ENCODE data around the gene ACAP2.

Gene ACAP2

DNA sequence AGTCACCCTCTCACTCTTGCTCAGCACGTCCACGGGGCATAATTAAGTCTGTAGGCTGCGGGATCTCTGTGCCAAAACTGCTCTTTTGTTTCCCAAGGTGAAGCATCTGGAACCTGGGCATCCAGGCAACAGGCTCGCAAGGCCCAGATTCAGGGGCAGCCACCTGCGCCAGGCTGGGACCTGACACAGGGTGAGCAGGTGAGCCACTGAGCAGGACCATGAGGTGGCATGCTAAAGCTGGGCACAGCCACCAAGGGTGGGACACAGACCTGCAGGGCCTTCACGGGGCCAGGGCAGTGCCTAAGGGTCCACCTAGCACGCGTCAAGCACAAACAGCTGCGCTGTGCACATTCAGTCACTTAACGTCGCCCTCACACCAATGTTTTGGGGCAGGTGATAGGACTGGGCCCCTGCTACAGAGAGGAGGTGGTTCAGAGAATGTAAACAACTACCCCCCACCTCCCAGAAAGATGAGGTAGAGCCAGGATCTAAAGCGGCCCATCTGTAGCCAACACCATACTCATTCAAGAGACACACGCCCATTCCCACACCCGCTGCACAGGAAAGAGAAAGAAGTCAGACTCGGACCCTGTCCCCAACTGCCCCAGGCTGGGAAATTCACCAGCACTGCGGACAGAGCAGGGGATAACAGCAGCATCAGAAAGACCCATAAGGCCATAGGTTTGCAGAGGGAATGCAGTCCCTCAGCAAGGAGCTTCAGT lies 188.2 kb downstream of the ACAP2 start:
- Histone ChIP-seq H3K27ac (ENCODE audit: low read length) (no peak overlapping the region), H3K27me3 (ENCODE audit: control insufficient read depth in 1 of 2, insufficient read depth in 2 of 2, low read length in 2 of 2) (no peaks in the 10 kb centered on the region), H3K36me3 (ENCODE audit: control insufficient read depth in 2 of 2, insufficient read depth in 2 of 2, low read length in 2 of 2) (no peaks in the 10 kb centered on the region), H3K9me3 (ENCODE audit: control insufficient read depth in 2 of 2, low read length in 2 of 2) (no peaks in the 10 kb centered on the region), H3K4me3 (ENCODE audit: low read length in 2 of 2) (no peak overlapping the region), H3K4me1 (ENCODE audit: control insufficient read depth, insufficient read depth, low read length) (peaks cover 44% of the 10 kb centered on the region), H3K9ac (ENCODE audit: low read length in 2 of 2) (no peak overlapping the region)

DNA sequence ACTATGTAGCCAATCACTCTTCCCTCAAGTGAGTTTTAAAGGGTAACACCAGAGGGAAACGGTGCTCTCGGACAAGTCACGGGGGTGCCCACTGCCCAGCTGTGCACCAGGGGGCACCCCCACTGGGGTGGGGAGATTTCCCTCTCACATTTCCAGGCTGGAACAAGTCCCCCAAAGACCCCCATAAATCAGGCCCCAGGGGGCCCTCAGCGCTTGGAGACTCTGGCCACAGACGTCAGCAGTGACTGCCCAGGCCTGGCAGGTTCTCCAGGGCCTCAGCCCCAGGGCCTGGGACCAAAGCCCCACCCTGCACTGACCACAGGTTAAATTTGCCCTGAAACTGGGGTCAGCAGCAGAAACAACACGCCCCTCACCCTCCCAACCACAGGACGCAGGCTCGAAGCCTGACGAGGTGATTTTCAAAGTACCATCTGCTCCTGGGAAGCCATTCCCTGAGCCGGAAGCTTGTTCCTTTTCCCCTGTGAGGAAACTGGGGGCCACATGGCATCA lies 188.8 kb downstream of the ACAP2 start:
- no peak overlapping the region for H3K27ac ChIP-seq (ENCODE audit: low read length)
- H3K9ac ChIP-seq (ENCODE audit: low read length in 2 of 2), result no peak overlapping the region
- no peaks in the 10 kb centered on the region for H3K9me3 ChIP-seq (ENCODE audit: control insufficient read depth in 2 of 2, low read length in 2 of 2)
- no peaks in the 10 kb centered on the region for H3K36me3 ChIP-seq (ENCODE audit: control insufficient read depth in 2 of 2, insufficient read depth in 2 of 2, low read length in 2 of 2)
- peaks cover 39% of the 10 kb centered on the region for H3K4me1 ChIP-seq (ENCODE audit: control insufficient read depth, insufficient read depth, low read length)
- no peak overlapping the region for H3K4me3 ChIP-seq (ENCODE audit: low read length in 2 of 2)
- no peaks in the 10 kb centered on the region for H3K27me3 ChIP-seq (ENCODE audit: control insufficient read depth in 1 of 2, insufficient read depth in 2 of 2, low read length in 2 of 2)

DNA sequence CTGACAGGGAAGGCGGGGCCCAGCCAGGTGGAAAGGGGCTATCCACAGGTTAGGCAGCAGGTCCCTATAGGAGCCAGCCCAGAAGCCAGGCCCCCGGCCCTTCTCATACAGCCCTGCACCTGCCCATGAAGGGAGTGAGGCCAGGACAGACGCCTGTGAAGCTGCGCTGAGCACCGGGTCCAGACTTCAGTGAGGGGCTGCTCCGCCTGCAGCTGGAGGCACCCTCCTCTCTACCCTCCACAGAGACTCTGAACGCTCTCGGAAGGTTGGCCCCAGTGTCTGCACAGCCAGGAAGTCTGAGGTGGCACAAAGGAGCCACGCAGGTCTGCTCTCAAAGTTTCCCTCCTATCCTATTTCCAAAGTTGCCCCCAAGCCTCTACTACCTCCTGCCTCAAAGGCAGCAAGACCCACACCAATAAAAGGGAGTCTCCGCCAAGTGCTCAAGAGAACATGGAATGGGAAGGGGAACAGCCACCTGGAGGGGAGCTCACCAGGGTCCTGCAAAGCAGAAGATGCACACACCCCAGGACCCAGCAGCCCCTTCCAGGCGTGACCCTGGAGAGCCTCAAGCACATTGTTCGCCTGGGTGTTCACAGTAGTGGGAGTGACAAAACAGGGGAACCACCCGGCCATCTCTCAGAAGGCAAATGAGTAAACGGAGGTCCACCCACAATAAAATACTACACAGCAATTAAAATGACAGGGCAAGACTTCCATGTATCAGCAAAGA lies 191.3 kb downstream of the ACAP2 start:
- Histone ChIP-seq H3K36me3 (ENCODE audit: control insufficient read depth in 2 of 2, insufficient read depth in 2 of 2, low read length in 2 of 2) (peaks cover 0 to under 1% of the 10 kb centered on the region in 2 donors), H3K27ac (ENCODE audit: low read length) (no peak overlapping the region), H3K9ac (ENCODE audit: low read length in 2 of 2) (no peak overlapping the region), H3K4me3 (ENCODE audit: low read length in 2 of 2) (no peak overlapping the region), H3K9me3 (ENCODE audit: control insufficient read depth in 2 of 2, low read length in 2 of 2) (no peaks in the 10 kb centered on the region), H3K4me1 (ENCODE audit: control insufficient read depth, insufficient read depth, low read length) (peaks cover 18% of the 10 kb centered on the region), H3K27me3 (ENCODE audit: control insufficient read depth in 1 of 2, insufficient read depth in 2 of 2, low read length in 2 of 2) (no peaks in the 10 kb centered on the region)

DNA sequence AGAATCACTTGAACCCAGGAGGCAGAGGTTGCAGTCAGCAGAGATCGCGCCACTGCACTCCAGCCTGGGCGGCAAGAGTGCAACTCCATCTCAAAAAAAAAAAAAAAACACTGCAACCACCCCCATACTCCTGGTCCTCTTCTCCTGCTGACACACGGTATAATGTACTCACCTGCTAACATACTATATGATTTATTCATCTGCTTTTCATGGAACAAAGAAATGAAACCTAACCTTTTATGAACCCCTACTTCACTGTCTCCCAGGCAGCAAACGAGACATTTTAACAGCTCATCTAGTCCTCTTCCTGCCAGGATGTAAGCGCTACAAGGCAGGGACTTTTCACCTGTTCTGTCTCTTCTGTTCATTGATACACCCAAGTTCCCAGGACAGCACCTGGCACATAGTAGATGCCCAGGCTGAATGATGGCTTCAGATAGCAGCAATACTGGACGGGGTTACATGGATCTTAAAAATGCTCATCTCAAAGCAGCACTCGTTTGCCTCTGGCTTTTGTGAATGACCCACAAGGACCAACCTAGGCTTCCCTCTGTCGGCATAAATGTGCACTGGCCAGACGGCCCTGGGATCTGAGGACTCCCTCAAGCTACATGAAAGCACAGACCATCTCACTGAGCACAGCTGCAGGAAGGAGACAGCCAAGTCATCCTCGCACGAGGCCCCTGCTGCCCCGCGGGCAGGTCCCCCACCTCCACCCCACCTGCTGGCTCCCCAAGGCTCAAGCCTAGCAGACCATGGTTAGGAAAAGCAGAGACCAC lies 192.2 kb downstream of the ACAP2 start:
- H3K9me3 ChIP-seq (ENCODE audit: control insufficient read depth in 2 of 2, low read length in 2 of 2), result no peaks in the 10 kb centered on the region
- H3K27ac ChIP-seq (ENCODE audit: low read length), result no peak overlapping the region
- no peaks in the 10 kb centered on the region for H3K27me3 ChIP-seq (ENCODE audit: control insufficient read depth in 1 of 2, insufficient read depth in 2 of 2, low read length in 2 of 2)
- no peak overlapping the region for H3K4me3 ChIP-seq (ENCODE audit: low read length in 2 of 2)
- H3K9ac ChIP-seq (ENCODE audit: low read length in 2 of 2), result no peak overlapping the region
- peaks cover 16% of the 10 kb centered on the region for H3K4me1 ChIP-seq (ENCODE audit: control insufficient read depth, insufficient read depth, low read length)
- peaks cover 0 to 4% of the 10 kb centered on the region in 2 donors for H3K36me3 ChIP-seq (ENCODE audit: control insufficient read depth in 2 of 2, insufficient read depth in 2 of 2, low read length in 2 of 2)

DNA sequence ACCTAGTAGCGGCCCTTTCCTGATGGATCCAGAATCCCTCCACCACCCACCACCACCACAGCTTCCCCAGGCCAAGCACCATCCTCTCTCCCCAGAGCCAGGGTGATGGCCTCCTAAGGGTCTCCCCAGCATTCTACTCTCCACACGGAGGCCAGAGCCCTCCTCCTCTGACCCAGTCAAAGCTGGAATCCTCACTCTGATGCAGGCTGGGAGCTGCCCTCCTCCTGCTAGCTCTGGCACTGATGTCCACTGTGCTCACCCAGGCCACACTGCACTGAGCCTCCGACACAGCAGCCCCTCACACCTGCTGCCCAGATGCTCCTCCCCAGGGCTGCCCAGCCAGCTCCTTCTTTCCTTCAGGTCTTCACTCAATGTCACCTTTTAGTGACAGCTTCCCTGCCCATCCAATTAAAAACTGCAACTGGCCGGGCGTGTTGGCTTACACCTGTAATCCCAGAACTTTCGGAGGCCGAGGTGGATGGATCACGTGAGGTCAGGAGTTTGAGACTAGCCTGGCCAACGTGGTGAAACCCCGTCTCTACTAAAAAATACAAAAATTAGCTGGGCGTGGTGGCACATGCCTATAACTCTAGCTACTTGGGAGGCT lies 192.9 kb downstream of the ACAP2 start:
- no peak overlapping the region for H3K27ac ChIP-seq (ENCODE audit: low read length)
- no peaks in the 10 kb centered on the region for H3K27me3 ChIP-seq (ENCODE audit: control insufficient read depth in 1 of 2, insufficient read depth in 2 of 2, low read length in 2 of 2)
- H3K4me1 ChIP-seq (ENCODE audit: control insufficient read depth, insufficient read depth, low read length), result peaks cover 16% of the 10 kb centered on the region
- H3K36me3 ChIP-seq (ENCODE audit: control insufficient read depth in 2 of 2, insufficient read depth in 2 of 2, low read length in 2 of 2), result peaks cover 0 to 4% of the 10 kb centered on the region in 2 donors
- H3K9me3 ChIP-seq (ENCODE audit: control insufficient read depth in 2 of 2, low read length in 2 of 2), result no peaks in the 10 kb centered on the region
- H3K9ac ChIP-seq (ENCODE audit: low read length in 2 of 2), result no peak overlapping the region
- no peak overlapping the region for H3K4me3 ChIP-seq (ENCODE audit: low read length in 2 of 2)

DNA sequence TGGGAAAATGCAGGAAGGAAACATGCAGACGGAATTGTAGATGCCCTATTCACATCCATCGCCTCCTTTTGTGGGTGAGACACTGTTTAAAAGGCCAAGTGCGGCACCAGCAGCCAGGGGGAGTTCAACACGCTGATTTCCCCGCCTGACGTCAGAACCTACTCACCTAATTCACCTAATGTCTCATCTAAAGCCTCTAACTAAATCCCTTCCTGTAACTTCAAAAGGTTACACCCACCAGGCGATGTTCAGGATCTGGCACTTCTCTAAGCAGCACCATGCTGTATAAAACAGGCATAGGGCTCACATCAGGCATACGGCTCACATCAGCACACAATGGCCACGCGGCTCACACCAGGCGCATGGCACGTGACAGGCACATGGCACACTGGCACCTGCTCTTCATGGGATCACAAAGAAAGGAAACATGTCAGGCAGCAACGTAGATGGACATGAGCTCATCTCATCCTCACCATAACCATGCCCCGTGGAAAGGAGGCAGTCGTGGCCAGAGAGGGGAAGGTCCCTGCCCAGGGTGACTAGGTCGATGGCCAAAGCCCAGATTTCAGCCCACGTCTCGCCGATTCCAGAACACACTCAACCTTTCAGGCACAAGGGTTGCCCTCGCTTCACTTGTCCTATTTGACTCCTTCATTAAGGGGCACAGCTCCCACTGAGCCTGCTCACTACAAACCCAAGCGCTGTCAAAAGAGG lies 193.6 kb downstream of the ACAP2 start:
- no peaks in the 10 kb centered on the region for H3K9me3 ChIP-seq (ENCODE audit: control insufficient read depth in 2 of 2, low read length in 2 of 2)
- H3K4me1 ChIP-seq (ENCODE audit: control insufficient read depth, insufficient read depth, low read length), result peaks cover 16% of the 10 kb centered on the region
- H3K27me3 ChIP-seq (ENCODE audit: control insufficient read depth in 1 of 2, insufficient read depth in 2 of 2, low read length in 2 of 2), result no peaks in the 10 kb centered on the region
- H3K36me3 ChIP-seq (ENCODE audit: control insufficient read depth in 2 of 2, insufficient read depth in 2 of 2, low read length in 2 of 2), result peaks cover 0 to 4% of the 10 kb centered on the region in 2 donors
- H3K9ac ChIP-seq (ENCODE audit: low read length in 2 of 2), result no peak overlapping the region
- H3K27ac ChIP-seq (ENCODE audit: low read length), result no peak overlapping the region
- H3K4me3 ChIP-seq (ENCODE audit: low read length in 2 of 2), result no peak overlapping the region

DNA sequence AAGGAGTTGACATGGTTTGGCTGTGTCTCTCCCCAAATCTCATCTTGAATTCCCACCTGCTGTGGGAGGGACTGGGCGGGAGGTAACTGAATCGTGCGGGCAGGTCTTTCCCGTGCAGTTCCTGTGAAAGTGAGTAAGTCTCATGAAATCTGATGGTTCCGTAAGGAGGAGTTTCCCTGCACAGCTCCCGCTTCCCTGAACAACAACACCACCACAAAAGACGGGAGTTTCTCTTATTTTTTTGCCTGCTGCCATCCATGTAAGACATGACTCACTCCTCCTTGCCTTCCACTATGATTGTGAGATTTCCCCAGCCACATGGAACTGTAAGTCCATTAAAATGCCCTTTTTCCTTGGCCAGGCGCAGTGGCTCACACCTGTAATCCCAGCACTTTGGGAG lies 194.5 kb downstream of the ACAP2 start:
- H3K4me1 ChIP-seq (ENCODE audit: control insufficient read depth, insufficient read depth, low read length), result peaks cover 16% of the 10 kb centered on the region
- H3K4me3 ChIP-seq (ENCODE audit: low read length in 2 of 2), result no peak overlapping the region
- H3K36me3 ChIP-seq (ENCODE audit: control insufficient read depth in 2 of 2, insufficient read depth in 2 of 2, low read length in 2 of 2), result peaks cover 0 to 4% of the 10 kb centered on the region in 2 donors
- H3K9me3 ChIP-seq (ENCODE audit: control insufficient read depth in 2 of 2, low read length in 2 of 2), result no peaks in the 10 kb centered on the region
- H3K9ac ChIP-seq (ENCODE audit: low read length in 2 of 2), result no peak overlapping the region
- no peak overlapping the region for H3K27ac ChIP-seq (ENCODE audit: low read length)
- H3K27me3 ChIP-seq (ENCODE audit: control insufficient read depth in 1 of 2, insufficient read depth in 2 of 2, low read length in 2 of 2), result no peaks in the 10 kb centered on the region

DNA sequence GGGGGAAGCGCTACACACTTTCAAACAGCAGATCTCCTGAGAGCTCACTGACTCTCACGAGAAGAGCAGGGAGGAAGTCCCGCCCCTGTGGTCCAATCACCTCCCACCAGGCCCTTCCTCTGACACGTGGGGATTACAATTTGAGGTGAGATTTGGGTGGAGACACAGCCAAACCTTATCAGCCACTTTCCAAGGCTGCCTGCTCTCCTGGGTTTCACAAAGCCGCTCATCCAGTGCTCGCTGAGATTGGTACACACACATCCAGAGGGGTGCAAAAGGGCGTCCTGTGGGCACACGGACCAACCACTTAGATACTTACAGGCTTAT lies 195.0 kb downstream of the ACAP2 start:
- H3K4me1 ChIP-seq (ENCODE audit: control insufficient read depth, insufficient read depth, low read length), result peaks cover 11% of the 10 kb centered on the region
- H3K9ac ChIP-seq (ENCODE audit: low read length in 2 of 2), result no peak overlapping the region
- peaks cover 0 to 4% of the 10 kb centered on the region in 2 donors for H3K36me3 ChIP-seq (ENCODE audit: control insufficient read depth in 2 of 2, insufficient read depth in 2 of 2, low read length in 2 of 2)
- no peak overlapping the region for H3K4me3 ChIP-seq (ENCODE audit: low read length in 2 of 2)
- H3K9me3 ChIP-seq (ENCODE audit: control insufficient read depth in 2 of 2, low read length in 2 of 2), result no peaks in the 10 kb centered on the region
- H3K27ac ChIP-seq (ENCODE audit: low read length), result no peak overlapping the region
- no peaks in the 10 kb centered on the region for H3K27me3 ChIP-seq (ENCODE audit: control insufficient read depth in 1 of 2, insufficient read depth in 2 of 2, low read length in 2 of 2)

DNA sequence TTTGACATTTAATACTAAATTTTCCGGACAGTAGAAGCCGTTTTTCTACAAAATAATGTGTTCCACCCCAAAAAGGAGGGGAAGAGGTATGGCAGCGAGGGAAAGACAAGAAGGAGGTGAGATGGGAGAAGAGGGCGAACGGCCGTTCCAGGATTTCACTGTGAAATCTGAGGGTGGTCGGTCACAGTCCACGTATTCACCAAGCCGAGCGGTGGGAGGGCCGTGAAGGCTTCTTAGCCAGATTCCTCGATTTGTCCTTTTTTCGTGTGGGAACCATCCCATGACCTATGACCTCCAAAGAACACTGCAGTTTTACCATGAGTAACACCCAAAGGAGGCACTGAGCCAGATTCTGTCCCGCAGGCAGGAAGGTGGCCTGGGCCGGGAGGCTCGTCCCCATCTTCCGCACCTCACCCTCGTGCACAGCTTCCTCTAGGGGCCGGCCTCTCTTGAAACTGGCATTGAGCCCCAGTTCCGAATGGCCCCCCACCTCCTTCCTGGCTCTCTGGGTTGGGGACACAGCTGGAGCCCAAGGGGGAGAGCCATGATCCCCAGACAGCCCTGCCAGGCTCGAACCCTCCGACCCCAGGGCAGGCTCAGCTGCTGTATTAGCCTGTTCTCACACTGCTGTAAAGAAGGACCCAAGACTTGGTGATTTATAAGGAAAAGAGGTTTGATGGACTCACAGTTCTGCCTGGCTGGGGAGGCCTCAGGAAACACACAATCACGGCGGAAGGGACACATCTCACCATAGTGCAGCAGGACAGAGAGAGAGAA lies 195.5 kb downstream of the ACAP2 start:
- no peaks in the 10 kb centered on the region for H3K27me3 ChIP-seq (ENCODE audit: control insufficient read depth in 1 of 2, insufficient read depth in 2 of 2, low read length in 2 of 2)
- no peak overlapping the region for H3K9ac ChIP-seq (ENCODE audit: low read length in 2 of 2)
- no peaks in the 10 kb centered on the region for H3K9me3 ChIP-seq (ENCODE audit: control insufficient read depth in 2 of 2, low read length in 2 of 2)
- H3K4me1 ChIP-seq (ENCODE audit: control insufficient read depth, insufficient read depth, low read length), result peaks cover 10% of the 10 kb centered on the region
- H3K4me3 ChIP-seq (ENCODE audit: low read length in 2 of 2), result no peak overlapping the region
- no peak overlapping the region for H3K27ac ChIP-seq (ENCODE audit: low read length)
- peaks cover 0 to 4% of the 10 kb centered on the region in 2 donors for H3K36me3 ChIP-seq (ENCODE audit: control insufficient read depth in 2 of 2, insufficient read depth in 2 of 2, low read length in 2 of 2)

All from stomach smooth muscle (tissue), 2 donors.